Spleen (tissue), 11 donors: Measurements from ENCODE around the gene SAE1. TPM values are rescaled to one million over a fixed set of nuclear protein-coding genes. Genes with fewer than 3 reads are reported as not detected.

Experiments used
- DNase-seq: peaks from one replicate; pipeline ENCODE4 v3.0.0-alpha.2; 2020
- H3K27ac ChIP-seq, 8 donors: fragments of 200-600 bp; sonication (generic) in 7 of 8; 1 replicate in 4 of 8; 2 replicates in 4 of 8; pipeline versions ENCODE4 v1.5.0 to v1.8.0; 2016 to 2021; ENCODE audit warnings: inconsistent platforms in 4 of 8, mild to moderate bottlenecking in 4 of 8, moderate library complexity in 1 of 8
- H3K27me3 ChIP-seq, 7 donors: fragments of 200-600 bp; sonication (generic) in 6 of 7; replicated peaks in 1 of 7; 1 replicate in 4 of 7; 2 replicates in 3 of 7; pipeline versions ENCODE4 v1.5.0 to v1.8.0; 2016 to 2021; ENCODE audit warnings: inconsistent platforms in 3 of 7, mild to moderate bottlenecking in 1 of 7
- H3K36me3 ChIP-seq, 6 donors: fragments of 200-600 bp; sonication (generic) in 5 of 6; 1 replicate in 4 of 6; 2 replicates in 2 of 6; pipeline versions ENCODE4 v1.5.0 to v1.8.0; 2016 to 2021; ENCODE audit warnings: inconsistent platforms in 2 of 6
- H3K4me1 ChIP-seq, 6 donors: fragments of 200-600 bp; sonication (generic) in 5 of 6; 1 replicate in 3 of 6; 2 replicates in 3 of 6; pipeline versions ENCODE4 v1.5.0 to v1.8.0; 2016 to 2021; ENCODE audit warnings: inconsistent platforms in 3 of 6
- H3K4me3 ChIP-seq, 8 donors: fragments of 200-600 bp; sonication (generic) in 7 of 8; 1 replicate in 4 of 8; 2 replicates in 4 of 8; pipeline versions ENCODE4 v1.5.0 to v1.8.0; 2016 to 2021; ENCODE audit warnings: inconsistent platforms in 4 of 8, mild to moderate bottlenecking in 4 of 8, moderate library complexity in 2 of 8
- H3K9me3 ChIP-seq, 8 donors: fragments of 200-600 bp; sonication (generic) in 7 of 8; 1 replicate in 4 of 8; 2 replicates in 4 of 8; pipeline versions ENCODE4 v1.5.0 to v1.8.0; 2016 to 2021; ENCODE audit warnings: inconsistent platforms in 4 of 8
- CTCF ChIP-seq, 11 experiments: fragments of 200-600 bp in 7 of 11; fragments of 450-650 bp in 4 of 11; sonication (generic) in 4 of 11; IDR thresholded peaks in 8 of 11; conservative IDR thresholded peaks in 3 of 11; 1 replicate in 7 of 11; 2 replicates in 4 of 11; pipeline versions ENCODE4 v1.4.0 to v1.8.0; 2016 to 2021; ENCODE audit warnings: antibody characterized with exemption in 11 of 11, inconsistent platforms in 4 of 11, mild to moderate bottlenecking in 1 of 11
- POLR2A ChIP-seq, 3 donors: fragments of 450-650 bp; IDR thresholded peaks; one replicate each; pipeline ENCODE4 v1.5.1; 2017; ENCODE audit warnings: antibody characterized with exemption in 3 of 3, mild to moderate bottlenecking in 1 of 3
- POLR2AphosphoS5 ChIP-seq, 3 donors: sonication (generic); formaldehyde crosslinking; IDR thresholded peaks; one replicate each; pipeline ENCODE4 v1.5.1; 2017; ENCODE audit warnings: antibody characterized with exemption in 3 of 3
- WGBS, 5 donors: extraction: QIAGEN DNeasy Blood & Tissue Kit in 3 of 5; methylation state at CpG; one replicate each; pipeline versions ENCODE4 v1.1.5 to v1.1.7; 2013 to 2018; 5-methylcytosine and 5-hydroxymethylcytosine counted together
- intact Hi-C: fragments of 100-400 bp; cut with DNase I; formaldehyde crosslinking; loops from one replicate; pipeline ENCODE4 v1.15.0; 2023; ENCODE audit warnings: low total_unique reads
- polyA plus RNA-seq, 3 donors: library from polyadenylated mRNA; stranded (reverse); fragments of 200-250 nt; gene quantifications; one replicate each; pipeline ENCODE4 v1.2.1, GENCODE V29; 2013
- total RNA-seq, 7 donors: library from RNA; depleted of rRNA in 3 of 7; stranded (reverse); fragments of >200 nt in 3 of 7; fragmentation: NEBNext Ultra II Directional in 4 of 7; extraction: Animal tissue kit (Norgen Biotek cat#: 25700) in 4 of 7; gene quantifications; one replicate each; pipeline versions ENCODE4 v1.1.0 to v1.2.1, GENCODE V29; 2016 to 2021
- donor health status: healthy with polysubstance abuse.
- donor health status: DM: no; HTN: no; CAD: no; lungs with moderate emphysema.
- donor health status: DM: no; HTN: no; CAD: no.
- donor health status: Bipolar disorder and iron deficiency.
- donor health status: healthy.
- donor health status: DM: no; HTN: no; CAD: no.
- donor health status: DM: yes; HTN: yes; CAD: no.

SAE1 gene
- total and polyA plus RNA-seq, 10 donors, result 28.1 to 72.4 (median 55.9) TPM

GRCh38 chr19:47109541-47110375 is 20.9 kb upstream of the SAE1 start:
- DNase-seq, result peak; percentile 78
- Histone ChIP-seq H3K4me1 (peaks cover 43 to 73% (median 54%) of the 10 kb centered on the region in 6 donors), H3K9me3 (no peaks in the 10 kb centered on the region), H3K36me3 (peaks cover 0 to 27% (median 0%) of the 10 kb centered on the region in 6 donors), H3K4me3 (peak overlapping the region; percentile 62 to 93 (median 81)), H3K27ac (peak overlapping the region; percentile 99 to 100 (median 100)), H3K27me3 (no peaks in the 10 kb centered on the region)
- TF ChIP-seq POLR2AphosphoS5 (IDR thresholded peaks at IDR 0.05) (peak in 1 of 3 donors; percentile 63), CTCF (IDR thresholded peaks at IDR 0.05 in 8 of 11, conservative IDR thresholded peaks at IDR 0.05 in 3 of 11) (no peak)
- WGBS, 5 donors, result 3 to 10% (median 6%) methylated on average over 15 of the region's 15 CpGs
- intact Hi-C loops, result no loop called here

- 3 to 5% (median 4%) methylated on average over 12 of the region's 12 CpGs for WGBS, 5 donors
- Histone ChIP-seq H3K4me3 (peak overlapping the region; percentile 62 to 93 (median 81)), H3K4me1 (peaks cover 41 to 65% (median 54%) of the 10 kb centered on the region in 6 donors), H3K27me3 (no peaks in the 10 kb centered on the region), H3K9me3 (no peaks in the 10 kb centered on the region), H3K27ac (peak overlapping the region; percentile 99 to 100 (median 100)), H3K36me3 (peaks cover 0 to 19% (median 0%) of the 10 kb centered on the region in 6 donors)
- TF ChIP-seq POLR2A (IDR thresholded peaks at IDR 0.05), result no peak
- peak in 1 of 3 donors; percentile 65 for TF ChIP-seq POLR2AphosphoS5 (IDR thresholded peaks at IDR 0.05)
- TF ChIP-seq CTCF (IDR thresholded peaks at IDR 0.05 in 8 of 11, conservative IDR thresholded peaks at IDR 0.05 in 3 of 11), result no peak
- intact Hi-C loops, result no loop called here
- DNase-seq, result peak; percentile 86
These were observed 20.1 kb upstream of the SAE1 start for GRCh38 chr19:47110521-47111005.

- Histone ChIP-seq H3K27me3 (no peaks in the 10 kb centered on the region), H3K9me3 (no peaks in the 10 kb centered on the region), H3K4me3 (peak overlapping the region; percentile 62 to 93 (median 81)), H3K4me1 (peaks cover 40 to 60% (median 51%) of the 10 kb centered on the region in 6 donors), H3K36me3 (peaks cover 0 to 14% (median 0%) of the 10 kb centered on the region in 6 donors), H3K27ac (peak overlapping the region; percentile 99 to 100 (median 100))
- DNase-seq, result peak; percentile 89
- intact Hi-C loops, result no loop called here
- WGBS, 5 donors, result 0 to 1% (median 0%) methylated on average over 34 to 35 of the region's 35 CpGs
- TF ChIP-seq POLR2AphosphoS5 (IDR thresholded peaks at IDR 0.05) (peak in 2 of 3 donors; percentile 63 to 72), CTCF (IDR thresholded peaks at IDR 0.05 in 8 of 11, conservative IDR thresholded peaks at IDR 0.05 in 3 of 11) (no peak)
These were observed 19.5 kb upstream of the SAE1 start for GRCh38 chr19:47111006-47111621.
